GM20000 (cell line): ENCODE measurements around the gene PAX3.
A peak's percentile ranks its signal among the peaks of the same experiment; 100 is the strongest.

Source experiments
- DNase-seq: peaks from one replicate; pipeline ENCODE4 v3.0.0; 2012; ENCODE audit warnings: low spot score
- TF ChIP-seq, protein P1 (sequence below): IDR thresholded peaks from 2 replicates; pipeline ENCODE4 v1.5.1; 2012; ENCODE audit warnings: mild to moderate bottlenecking, control low read depth; ENCODE audit errors: extremely low read depth, missing control alignments

The PAX3 gene

DNA sequence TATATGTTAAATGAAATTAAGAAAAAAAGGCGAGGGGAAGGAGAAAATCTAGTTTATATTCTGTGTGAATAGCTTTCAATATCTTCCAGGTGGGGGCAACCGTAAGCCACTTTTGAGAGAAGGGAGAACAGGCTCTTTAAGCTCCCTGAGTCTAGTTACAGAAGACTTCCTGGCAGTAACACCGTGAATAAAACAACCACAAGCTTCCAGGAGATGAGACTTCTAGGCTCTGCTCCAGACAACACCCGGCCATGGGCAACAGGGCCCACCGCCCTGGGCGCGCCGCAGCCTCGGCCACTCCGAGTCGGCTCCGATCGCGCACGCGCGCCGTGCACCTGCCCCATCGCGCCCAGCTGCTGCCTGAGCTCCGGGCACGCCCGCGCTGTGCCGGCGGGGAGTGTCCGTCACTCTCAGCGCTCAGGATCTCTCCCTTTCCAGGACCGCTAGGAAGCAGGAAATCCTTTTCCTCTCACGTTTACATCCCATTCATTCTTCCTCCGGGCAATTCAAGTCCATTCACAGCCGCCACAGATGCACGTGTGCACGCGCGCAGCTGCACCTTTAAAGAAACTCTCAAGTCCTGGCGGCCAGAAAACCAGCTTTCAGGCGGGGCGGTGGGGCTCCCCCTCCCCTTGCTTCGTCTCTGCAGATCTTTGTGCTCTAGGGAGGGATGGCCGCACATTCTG is 19.4 kb upstream of the PAX3 start:
- DNase-seq, result peak; percentile 84
- TF ChIP-seq, protein P1, sequence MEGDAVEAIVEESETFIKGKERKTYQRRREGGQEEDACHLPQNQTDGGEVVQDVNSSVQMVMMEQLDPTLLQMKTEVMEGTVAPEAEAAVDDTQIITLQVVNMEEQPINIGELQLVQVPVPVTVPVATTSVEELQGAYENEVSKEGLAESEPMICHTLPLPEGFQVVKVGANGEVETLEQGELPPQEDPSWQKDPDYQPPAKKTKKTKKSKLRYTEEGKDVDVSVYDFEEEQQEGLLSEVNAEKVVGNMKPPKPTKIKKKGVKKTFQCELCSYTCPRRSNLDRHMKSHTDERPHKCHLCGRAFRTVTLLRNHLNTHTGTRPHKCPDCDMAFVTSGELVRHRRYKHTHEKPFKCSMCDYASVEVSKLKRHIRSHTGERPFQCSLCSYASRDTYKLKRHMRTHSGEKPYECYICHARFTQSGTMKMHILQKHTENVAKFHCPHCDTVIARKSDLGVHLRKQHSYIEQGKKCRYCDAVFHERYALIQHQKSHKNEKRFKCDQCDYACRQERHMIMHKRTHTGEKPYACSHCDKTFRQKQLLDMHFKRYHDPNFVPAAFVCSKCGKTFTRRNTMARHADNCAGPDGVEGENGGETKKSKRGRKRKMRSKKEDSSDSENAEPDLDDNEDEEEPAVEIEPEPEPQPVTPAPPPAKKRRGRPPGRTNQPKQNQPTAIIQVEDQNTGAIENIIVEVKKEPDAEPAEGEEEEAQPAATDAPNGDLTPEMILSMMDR, result peak; percentile 52

DNA sequence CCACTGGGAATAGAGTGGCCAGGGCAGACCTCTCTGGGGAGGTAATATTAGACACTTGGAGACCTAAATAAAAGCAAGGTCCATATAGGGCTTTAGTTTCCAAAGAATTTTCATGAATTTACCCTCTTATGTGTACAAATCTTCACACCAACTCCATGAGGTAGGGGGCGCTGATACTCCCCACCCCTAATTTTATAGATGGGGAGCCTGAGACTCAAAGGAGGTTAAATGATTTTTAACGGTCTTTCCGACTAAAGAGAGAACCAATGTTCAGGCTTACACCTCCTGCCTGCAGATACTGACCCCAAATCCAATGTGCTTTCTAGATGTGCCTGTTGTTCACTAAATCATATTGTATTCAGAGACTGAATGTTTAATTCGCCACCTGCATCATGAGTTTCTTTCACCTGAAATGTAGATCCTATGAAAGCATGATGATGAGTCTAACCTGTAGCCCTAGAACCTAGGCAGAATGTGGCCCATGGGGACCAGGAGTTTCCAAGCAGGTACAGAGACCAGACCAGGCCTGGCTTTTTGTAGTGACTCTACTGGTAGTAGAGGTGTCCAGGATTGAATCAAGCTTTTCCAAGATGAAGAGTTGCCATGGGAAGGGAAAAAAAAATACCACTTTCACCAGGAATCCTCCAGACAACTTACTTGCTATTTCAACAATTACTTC is 16.8 kb upstream of the PAX3 start:
- DNase-seq, result peak; percentile 23
- TF ChIP-seq, protein P1, result no peak

DNA sequence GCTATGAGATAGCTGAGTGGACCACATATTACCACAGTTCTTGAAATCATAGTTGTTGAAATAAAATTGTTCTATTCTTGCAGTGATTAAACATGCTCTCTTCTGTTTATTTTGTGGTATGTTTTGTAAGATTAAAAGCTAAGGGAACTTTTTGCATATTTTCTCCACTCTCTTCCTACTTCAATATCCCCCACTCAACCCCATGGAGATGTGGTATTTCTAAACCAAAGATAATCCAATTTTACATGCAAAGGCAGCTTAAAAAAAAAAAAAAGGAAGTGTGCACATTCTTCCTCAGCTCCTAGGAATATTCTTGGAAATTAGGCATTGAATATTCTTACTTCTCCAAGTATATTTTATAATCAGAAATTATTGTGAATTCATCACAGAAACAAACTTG is 15.0 kb upstream of the PAX3 start:
- DNase-seq, result no peak
- TF ChIP-seq, protein P1, result no peak

DNA sequence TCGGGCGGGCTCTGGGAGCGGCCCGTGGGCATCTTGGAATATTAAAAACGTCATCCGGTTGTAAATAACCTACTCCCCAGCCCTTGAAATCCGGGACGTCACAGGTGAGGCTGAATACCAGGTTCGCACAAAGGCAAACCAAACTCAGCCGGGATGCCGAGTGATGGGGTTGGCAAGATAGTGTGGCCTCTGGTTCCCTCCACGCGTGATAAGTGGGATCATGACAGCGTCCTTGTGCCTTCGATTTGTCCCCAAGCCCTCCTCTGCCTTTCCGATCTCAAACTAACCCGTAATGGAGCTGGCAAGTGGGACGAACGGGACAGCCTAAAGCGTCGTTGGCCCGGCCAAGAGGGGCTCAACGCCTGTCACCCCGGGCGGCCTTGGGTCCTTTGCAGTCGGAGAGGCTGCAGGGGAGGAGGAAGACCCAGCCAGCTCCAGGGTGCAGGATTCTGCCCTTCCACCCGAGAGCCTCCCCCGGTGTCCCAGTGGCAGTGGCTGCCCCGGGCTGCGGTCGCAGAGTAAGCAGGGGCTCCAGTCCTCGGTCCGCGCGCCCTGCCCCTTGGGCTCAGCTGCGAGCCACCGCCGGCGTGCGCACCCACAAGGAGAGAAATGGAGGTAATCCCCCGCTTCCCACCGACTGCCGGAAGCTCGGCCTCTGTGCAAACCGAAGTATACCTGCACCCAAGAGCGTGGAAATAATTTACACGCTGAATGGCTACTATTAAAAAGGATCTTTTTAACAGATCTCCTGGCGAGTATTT is 13.4 kb upstream of the PAX3 start:
- TF ChIP-seq, protein P1, result no peak
- peak; percentile 15 for DNase-seq

DNA sequence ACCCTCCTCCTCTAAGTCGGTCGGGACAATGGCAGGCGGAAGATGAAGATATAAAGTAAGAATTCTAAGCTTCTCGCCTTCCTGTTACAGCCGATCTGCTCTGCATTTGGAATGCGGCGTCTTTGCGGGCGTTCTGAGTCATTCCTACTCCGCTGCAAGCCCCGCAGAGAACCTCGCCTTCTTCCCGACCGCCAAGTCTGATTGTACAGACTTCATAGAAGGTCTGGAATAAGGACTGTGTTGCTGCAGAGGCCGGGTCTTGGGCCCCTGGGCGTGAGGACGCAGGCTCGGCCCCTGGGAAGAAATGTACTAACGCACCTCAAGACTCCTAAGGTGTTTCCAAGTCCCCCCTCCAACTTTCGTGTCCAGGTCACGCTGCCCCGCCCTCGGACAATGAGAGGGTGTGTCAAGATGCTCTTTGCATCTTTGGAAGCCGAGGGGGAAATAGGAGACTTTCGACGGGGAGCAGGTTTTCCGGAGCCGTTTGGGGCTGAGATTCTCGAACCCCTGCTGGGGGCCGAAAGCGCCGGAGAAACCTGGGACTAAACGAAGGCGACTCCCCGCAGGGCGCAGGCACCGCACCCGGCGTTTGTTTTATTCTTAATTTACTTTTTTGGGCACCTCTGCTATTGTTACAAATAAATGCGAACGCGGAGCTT is 12.7 kb upstream of the PAX3 start:
- TF ChIP-seq, protein P1, result no peak
- peak; percentile 10 for DNase-seq

DNA sequence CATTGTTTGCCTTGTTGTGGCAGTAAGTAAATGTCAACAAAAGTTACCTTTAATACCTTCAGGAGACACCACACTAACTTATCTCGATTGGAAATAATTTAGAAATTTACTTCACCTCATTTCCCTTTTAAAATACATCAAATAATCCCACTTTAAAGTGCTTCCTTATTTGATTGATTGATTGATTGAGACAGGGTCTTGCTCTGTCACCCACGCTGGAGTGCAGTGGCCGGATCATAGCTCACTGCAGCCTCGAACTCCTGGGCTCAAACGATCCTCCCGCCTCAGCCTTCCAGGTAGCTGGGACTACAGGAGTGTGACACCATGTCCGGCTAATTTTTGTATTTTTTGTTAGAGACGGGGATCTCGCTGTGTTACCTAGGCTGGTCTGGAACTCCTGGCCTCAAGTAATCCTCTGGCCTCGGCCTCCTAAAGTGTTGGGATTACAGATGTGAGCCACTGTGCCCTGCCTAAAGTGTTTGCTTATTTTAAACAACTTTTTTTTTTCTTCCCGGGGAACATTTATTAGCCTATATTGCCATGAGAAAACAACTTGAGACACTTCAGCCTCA is 12.0 kb upstream of the PAX3 start:
- peak; percentile 5 for DNase-seq
- TF ChIP-seq, protein P1, result no peak
